ENCODE measurements around the gene C14orf119. TPM values are rescaled to one million over a fixed set of nuclear protein-coding genes. Genes with fewer than 3 reads are reported as not detected.

C14orf119 gene
- total RNA-seq, 2 donors from 2014 or later: 18.0 to 18.4 TPM

DNA sequence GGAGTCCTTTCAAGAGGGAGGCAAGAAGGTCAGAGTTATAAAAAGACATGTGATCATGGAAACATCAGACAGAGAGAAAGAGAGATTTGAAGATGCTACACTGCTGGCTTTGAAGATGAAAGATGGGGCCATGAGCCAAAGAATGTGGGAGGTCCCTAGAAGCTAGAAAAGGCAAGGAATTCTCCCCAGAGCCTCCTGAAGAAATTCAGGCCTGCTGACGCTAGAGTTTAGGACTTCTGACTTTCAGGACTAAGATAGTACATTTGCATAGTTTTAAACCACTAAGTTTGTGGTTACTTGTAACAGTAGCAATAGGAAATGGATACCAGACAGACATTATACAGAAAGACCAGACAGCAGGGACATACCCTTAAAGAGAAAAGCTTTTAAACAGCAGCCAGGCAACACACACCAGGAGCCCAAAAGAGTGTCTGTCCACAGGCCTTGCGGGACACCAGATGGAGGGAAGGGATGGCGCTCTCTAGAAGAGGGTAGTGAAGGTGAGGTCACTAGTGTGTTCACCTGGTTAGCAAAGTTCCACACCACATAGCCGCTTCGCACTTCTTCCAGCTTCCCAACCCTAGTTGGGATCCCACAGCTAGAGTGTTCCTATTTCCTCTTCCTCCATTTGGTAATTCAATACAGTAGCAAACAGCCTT lies 53.4 kb downstream of the C14orf119 start:
- Histone ChIP-seq H3K4me3 (no peak overlapping the region), H3K4me1 (ENCODE audit: control insufficient read depth in 1 of 2, low read depth in 2 of 2) (peaks cover 17 to 45% of the 10 kb centered on the region in 2 donors), H3K9me3 (no peaks in the 10 kb centered on the region), H3K36me3 (no peaks in the 10 kb centered on the region), H3K27me3 (replicated peaks; ENCODE audit: insufficient read depth) (no peaks in the 10 kb centered on the region), H3K27ac (peak overlapping the region in 1 of 2 donors; percentile 23)
- ATAC-seq (ENCODE audit: insufficient number of reproducible peaks, low FRiP score, low read depth) (no peak), DNase-seq (ENCODE audit: low spot score) (no peak)
- no peak for TF ChIP-seq CTCF (IDR thresholded peaks at IDR 0.05)

GRCh38 chr14:23149745-23150144 lies 54.4 kb downstream of the C14orf119 start:
- Histone ChIP-seq H3K27me3 (replicated peaks; ENCODE audit: insufficient read depth) (no peaks in the 10 kb centered on the region), H3K36me3 (no peaks in the 10 kb centered on the region), H3K4me3 (no peak overlapping the region), H3K9me3 (no peaks in the 10 kb centered on the region), H3K4me1 (ENCODE audit: control insufficient read depth in 1 of 2, low read depth in 2 of 2) (peaks cover 15 to 43% of the 10 kb centered on the region in 2 donors), H3K27ac (no peak overlapping the region)
- DNase-seq (ENCODE audit: low spot score) (no peak), ATAC-seq (ENCODE audit: insufficient number of reproducible peaks, low FRiP score, low read depth) (no peak)
- no peak for TF ChIP-seq CTCF (IDR thresholded peaks at IDR 0.05)

Other genes starting within 250 kb of the C14orf119 start
- gene LRP10, start 223.8 kb upstream of the C14orf119 start, total RNA-seq: 100 to 1,000 TPM; 158 to 209 TPM
- gene REM2, start 212.3 kb upstream of the C14orf119 start, total RNA-seq: under 1 TPM in 1 of 2 donors, not detected in 1; 0.28 TPM
- 100 to 1,000 TPM in 1 of 2 donors, 10 to 100 TPM in 1; 75.9 to 731 TPM for gene RBM23, start 176.4 kb upstream of the C14orf119 start, total RNA-seq
- 10 to 100 TPM; 27.8 to 30.5 TPM for gene PRMT5, start 166.1 kb upstream of the C14orf119 start, total RNA-seq
- gene HAUS4, start 138.4 kb upstream of the C14orf119 start, total RNA-seq: 10 to 100 TPM; 31.4 to 47.7 TPM
- 10 to 100 TPM in 1 of 2 donors, 1 to 10 TPM in 1; 9.7 to 35.3 TPM for gene AJUBA, start 113.0 kb upstream of the C14orf119 start, total RNA-seq
- gene C14orf93, start 85.4 kb upstream of the C14orf119 start, total RNA-seq: 10 to 100 TPM in 1 of 2 donors, 1 to 10 TPM in 1; 9.3 to 19.7 TPM
- gene PSMB5, start 60.6 kb upstream of the C14orf119 start, total RNA-seq: 10 to 100 TPM; 47.4 to 79.7 TPM
- gene PSMB11, start 53.3 kb upstream of the C14orf119 start, total RNA-seq: not detected
- 1 to 10 TPM; 1.1 to 6.2 TPM for gene CDH24, start 38.0 kb upstream of the C14orf119 start, total RNA-seq
- 100 to 1,000 TPM; 117 to 154 TPM for gene ACIN1, start 369 bp upstream of the C14orf119 start, total RNA-seq
- gene CIROP, start 9.5 kb downstream of the C14orf119 start, total RNA-seq: 1 to 10 TPM in 1 of 2 donors, not detected in 1; 1.1 TPM
- gene CEBPE, start 23.8 kb downstream of the C14orf119 start, total RNA-seq: not detected
- 10 to 100 TPM; 18.4 to 28.0 TPM for gene SLC7A8, start 88.2 kb downstream of the C14orf119 start, total RNA-seq
- not detected for gene RNF212B, start 142.4 kb downstream of the C14orf119 start, total RNA-seq
- gene HOMEZ, start 190.6 kb downstream of the C14orf119 start, total RNA-seq: 1 to 10 TPM; 4.6 to 6.2 TPM
- gene PPP1R3E, start 207.4 kb downstream of the C14orf119 start, total RNA-seq: 1 to 10 TPM; 8.7 TPM
- gene BCL2L2, start 211.3 kb downstream of the C14orf119 start, total RNA-seq: 10 to 100 TPM; 50.6 to 74.4 TPM
- 10 to 100 TPM; 44.8 to 54.9 TPM for gene PABPN1, start 226.0 kb downstream of the C14orf119 start, total RNA-seq